GM20431 (cell line): ENCODE results near the gene FKBP4.

Source experiments
- in situ Hi-C: fragments of 300-500 bp; cut with MseI, MboI; formaldehyde crosslinking; loops from one replicate; pipeline ENCODE4 v1.15.0; 2020; ENCODE audit warnings: low sequenced_read_pairs; ENCODE audit not compliant: unreplicated experiment

The FKBP4 gene

DNA sequence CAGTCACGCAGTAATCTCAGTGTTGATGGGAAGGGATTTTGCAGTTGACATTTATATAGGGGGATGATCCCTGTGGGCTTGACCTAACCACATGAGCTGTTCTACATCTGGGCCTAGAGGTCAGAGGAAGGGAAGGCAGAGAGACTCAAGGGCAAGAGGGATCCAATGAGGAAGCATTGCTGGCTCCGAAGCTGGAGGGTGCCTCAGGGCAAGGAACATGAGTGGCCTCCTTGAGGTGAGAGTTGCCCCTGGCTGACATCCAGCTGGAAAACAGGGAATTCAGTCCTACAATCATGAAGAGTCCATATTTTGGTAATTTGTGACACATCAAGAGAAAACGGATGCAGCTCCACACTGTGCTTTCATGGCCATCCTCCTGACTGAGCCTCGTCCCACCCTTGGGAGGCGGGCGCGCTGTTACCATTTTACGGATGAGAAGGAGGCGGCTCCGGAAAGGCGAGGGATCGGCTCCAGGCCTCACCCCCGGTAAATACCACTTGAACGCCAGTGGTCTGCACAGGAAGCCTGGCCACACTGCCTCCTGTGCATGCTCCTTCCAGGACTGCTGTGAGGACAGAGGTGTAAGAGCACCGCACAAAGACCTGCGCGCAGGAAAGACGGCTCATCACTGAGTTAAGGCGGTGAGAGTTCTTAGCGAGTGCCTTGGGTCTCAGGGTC lies 18.5 kb upstream of the FKBP4 start:
- in situ Hi-C loops: no loop called here

DNA sequence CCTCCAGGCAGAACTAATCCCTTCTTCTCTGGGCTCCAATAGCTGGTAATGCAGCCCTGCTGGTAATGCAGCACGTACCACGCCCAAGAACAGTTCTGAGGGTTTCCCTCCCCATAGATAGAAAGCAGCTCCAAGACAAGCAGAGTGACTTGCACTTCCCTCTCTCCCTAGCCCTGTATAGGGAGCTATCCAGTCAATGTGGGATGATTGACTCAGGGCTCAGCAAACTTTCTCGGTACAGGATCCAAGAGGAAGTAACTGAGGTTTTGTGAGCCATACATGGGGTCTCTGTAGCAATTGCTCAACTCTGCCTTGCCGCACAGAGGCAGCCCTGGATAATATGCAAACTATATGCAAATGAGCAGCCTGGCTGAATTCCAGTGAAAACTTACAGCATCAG lies 15.5 kb upstream of the FKBP4 start:
- in situ Hi-C loops: no loop called here

DNA sequence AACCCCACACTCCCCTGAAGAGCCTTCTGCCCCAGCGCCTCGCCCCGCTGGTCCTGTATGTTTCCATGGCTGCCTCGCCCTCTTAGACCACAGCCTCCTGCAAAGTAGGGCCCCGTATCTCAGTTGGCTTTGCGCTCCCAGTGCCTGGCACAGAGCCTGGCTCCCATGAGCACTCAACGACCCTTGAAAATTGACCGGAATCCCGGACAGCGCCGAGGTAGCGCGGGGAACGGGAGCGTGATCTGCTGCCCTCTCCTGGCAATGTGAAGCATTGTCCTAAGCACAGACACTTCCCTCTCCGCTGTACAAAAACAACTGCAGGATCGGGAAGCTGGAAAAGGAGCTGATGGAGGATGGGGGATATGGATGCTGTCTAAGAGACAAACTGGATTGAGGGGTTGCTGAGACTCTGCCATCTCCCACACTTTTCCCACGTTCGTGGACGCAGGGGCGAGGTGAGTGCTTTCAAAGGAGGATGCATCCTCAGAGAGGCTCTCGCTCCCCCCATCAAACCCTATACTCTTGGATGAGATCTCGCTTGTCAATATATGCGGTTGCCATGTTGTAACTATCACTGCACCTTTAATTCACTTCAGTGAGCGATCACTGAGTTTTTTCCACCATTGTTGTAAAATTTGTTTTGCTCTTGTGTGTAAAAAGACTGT lies 10.7 kb upstream of the FKBP4 start:
- in situ Hi-C loops: no loop called here

DNA sequence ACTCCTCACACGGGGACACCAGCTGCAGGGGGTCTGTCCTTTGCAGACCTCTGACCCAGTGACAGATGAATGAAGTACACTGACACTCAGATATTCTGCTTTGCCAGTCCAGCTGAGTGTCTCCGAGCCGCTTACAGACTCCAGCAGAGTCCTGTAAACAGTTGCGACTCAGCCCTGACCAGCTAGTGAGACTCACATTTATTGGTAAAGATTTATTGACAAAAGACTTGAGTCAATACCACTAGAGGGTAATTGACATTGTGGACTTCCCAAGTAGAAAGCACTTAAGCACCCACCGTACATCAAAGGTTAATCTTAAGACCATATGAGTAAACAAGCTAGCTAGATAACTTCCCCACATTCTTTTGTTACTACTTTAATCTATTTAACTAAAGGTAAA lies 9.8 kb upstream of the FKBP4 start:
- in situ Hi-C loops: no loop called here

DNA sequence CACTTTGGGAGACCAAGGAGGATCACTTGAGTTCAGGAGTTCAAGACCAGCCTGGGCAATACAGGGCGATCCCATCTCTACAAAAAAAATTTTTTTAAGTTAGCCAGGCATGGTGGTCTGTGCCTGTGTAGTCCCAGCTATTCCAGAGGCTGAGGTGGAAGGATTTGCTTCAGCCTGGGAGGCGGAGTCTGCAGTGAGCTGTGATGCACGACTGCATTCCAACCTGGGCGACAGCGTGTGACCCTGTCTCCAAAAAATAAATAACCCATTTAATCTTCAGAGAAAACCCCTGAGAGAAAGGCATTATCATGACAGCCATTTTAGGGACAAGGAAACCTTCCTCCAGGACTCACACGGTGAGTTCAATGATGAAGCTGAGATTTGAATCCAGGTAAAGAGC lies 3.7 kb upstream of the FKBP4 start:
- in situ Hi-C loops: no loop called here

DNA sequence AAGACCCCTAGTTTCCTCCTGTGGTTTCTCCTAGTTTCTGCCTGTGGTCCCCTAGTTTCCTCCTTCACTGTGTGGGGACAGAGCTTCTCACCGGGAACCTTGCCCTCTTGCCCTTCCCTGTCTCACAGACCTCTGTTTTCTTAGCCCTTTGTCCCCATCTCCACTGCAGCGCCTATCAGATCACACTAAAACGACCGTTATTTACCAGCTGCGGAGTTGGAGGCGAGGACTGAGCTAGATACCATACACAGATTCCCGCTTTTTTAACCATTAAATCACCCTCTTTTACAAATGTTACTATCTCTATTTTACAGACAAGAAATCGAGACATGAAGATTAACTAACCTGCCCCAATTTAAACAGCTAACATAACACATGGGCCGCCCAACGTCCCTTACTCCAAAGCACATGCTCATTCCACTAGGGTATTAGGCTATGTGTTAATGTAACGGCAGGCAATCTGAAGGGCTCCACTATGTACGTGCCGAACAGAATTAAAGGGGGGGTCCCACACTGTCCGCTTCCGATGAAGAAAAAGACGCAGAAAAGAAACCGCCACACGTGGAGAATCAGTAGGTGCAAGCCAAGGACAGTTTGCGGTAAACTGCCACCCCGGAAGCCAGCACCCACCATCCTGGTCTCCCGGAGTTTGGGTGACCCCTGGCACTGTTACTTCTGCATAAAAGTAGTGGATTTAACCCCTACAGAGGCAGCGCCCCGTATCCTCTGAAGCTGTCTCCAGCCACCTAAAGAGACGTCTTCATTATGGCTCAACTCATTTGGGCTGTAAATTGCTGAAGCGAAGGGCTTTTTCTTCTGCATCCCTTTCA lies 1.9 kb upstream of the FKBP4 start:
- in situ Hi-C loops: no loop called here

DNA sequence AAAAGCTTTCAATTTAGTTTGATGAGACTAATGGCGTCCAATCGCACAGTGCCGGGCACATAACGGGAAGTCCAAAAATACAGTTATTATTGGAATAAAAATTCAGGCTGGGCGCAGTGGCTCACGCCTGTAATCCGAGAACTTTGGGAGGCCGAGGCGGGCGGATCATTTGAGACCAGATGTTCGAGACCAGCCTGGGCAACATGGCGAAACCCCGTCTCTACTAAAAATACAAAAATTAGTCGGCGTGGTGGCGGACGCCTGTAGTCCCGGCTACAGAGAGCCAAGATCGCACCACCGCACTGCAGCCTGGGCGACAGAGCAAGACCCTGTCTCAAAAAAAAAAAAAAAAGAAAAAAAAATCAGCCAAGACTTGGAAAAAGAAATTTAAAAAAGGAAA lies 1.2 kb upstream of the FKBP4 start:
- in situ Hi-C loops: no loop called here

DNA sequence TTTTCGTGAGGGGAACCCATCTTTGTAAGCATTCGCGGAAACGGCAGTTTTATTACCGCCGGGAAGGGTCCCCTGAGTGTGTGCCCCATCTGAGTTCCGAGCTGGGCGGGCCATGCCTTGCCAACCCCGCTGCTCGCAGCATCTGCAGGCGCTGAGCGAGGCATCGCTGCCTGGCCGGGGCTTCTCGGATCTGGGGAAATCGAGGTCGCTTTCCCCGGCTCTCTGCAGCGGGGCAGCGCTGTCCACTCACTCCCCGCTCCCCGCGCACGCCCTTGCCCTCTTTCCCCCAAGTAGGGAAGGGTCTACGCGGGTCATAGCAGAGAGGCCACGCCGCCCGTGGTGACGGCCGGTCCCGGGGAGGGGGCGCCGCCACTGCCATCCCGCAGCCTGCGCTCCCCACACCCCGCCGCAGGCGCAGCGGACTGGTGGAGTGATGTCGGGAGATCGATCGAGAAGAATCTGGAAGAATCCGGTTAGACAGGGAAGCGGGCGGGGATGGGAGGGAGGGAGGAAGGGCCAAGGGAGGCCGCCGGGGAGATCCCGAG lies 507 bp upstream of the FKBP4 start:
- in situ Hi-C loops: no loop called here

DNA sequence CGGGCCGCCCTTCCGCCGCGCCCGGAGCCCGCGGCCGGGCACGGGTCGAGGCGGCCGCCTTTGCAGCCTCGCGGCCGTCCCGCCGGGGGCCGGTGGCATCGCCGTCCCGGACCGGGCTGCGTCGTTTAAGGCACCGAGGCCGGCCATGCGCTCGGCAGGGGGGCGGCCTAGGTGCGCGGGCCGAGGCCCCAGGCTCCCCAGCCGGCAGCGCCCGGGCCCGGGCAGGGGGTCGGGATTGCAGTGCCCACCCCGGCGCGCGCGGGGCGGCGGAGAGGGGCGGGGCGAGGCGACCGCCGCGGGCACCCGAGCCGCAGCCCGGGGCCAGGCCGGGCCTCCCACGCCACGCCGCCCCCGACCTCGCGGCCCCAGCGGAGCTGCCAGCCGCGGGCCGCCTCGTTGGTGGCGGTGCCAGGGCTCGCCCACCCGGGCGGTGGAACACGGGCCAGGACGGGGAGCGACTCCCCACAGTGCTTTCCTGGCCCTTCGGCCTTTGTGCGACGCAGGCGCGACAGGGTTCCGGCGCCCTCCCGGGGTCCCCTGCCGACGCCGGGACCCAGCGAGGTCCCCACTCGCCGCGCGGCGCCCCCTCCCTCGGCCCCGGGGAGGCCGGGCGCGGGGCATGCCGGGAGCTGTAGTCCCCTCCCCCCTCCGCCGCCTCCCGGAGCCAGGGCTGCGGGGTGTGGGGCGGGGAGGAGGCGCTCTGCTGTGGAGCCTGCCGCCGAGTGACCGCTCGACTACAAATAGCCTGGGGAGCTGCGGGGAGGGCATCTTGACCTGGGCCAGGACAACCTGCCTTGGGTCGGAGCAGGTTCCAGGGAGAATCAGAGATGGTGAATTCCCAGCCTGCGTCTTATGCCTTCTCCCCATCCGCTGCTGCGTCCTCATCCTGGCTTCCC lies 769 bp downstream of the FKBP4 start:
- in situ Hi-C loops: no loop called here

DNA sequence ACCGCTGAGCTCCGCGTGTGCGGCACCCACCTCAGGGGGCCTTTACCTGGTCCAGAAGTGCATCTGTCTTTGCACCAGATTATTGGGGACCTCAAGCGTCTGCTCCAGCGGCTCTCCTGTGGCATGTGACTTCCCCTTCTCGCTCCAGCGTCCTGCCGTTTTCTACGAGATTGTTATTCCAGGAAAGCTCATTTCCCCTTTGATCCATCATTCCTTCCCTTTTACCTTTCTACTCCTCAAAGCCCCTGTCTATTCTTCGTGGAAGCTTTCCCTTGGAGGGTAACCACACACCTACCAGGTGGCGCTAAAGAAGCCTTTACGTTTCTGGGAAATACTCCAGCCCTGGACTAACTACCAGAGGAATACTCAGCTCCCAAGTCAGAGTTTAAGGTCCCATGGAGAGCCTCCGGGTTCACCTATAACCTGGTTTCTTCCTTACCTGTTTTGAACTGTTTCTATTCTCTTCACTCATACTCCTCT lies 1.5 kb downstream of the FKBP4 start:
- in situ Hi-C loops: no loop called here

DNA sequence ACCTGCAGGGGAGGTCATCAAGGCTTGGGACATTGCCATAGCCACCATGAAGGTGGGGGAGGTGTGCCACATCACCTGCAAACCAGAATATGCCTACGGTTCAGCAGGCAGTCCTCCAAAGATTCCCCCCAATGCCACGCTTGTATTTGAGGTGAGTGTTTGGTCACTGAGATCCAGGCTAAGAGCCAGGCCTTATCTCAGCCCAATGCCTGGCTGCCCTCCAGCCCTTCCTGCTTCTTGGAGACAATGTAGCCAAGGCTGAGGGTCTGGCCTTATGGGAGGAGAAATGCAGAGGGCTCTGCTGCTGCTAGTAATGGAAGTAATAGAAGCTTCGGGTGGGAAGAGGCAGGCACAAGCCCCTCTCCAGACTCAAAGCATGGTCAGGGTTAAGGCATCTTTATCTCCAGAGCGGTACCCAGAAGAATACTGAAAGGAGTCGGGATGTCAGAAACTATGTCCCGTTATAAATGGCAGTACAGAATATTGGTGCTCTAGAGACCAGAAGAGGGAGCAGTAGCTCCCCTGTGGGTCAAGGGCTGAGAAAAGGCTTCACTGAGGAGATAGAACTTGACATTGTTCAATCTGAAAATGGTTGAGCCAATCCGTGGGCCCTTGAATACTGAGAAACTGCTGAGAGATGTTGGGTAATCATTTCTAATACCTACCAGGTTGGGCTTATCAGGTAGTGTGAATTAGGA lies 3.1 kb downstream of the FKBP4 start:
- in situ Hi-C loops: no loop called here

DNA sequence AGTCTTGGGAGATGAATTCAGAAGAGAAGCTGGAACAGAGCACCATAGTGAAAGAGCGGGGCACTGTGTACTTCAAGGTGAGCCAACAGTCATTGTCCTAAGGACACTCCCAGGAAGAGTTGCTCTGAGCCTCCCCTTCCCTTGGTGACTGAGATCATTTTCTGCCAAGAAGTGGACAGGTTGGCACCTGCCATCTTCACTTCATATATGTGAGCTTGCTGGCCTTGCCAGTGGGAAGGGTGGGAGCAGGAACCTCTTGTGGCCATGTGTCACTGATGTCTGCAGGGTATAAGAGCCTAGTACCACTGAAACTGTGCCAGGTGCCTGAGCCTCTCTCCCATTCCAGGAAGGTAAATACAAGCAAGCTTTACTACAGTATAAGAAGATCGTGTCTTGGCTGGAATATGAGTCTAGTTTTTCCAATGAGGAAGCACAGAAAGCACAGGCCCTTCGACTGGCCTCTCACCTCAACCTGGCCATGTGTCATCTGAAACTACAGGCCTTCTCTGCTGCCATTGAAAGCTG lies 5.3 kb downstream of the FKBP4 start:
- in situ Hi-C loops: no loop called here

DNA sequence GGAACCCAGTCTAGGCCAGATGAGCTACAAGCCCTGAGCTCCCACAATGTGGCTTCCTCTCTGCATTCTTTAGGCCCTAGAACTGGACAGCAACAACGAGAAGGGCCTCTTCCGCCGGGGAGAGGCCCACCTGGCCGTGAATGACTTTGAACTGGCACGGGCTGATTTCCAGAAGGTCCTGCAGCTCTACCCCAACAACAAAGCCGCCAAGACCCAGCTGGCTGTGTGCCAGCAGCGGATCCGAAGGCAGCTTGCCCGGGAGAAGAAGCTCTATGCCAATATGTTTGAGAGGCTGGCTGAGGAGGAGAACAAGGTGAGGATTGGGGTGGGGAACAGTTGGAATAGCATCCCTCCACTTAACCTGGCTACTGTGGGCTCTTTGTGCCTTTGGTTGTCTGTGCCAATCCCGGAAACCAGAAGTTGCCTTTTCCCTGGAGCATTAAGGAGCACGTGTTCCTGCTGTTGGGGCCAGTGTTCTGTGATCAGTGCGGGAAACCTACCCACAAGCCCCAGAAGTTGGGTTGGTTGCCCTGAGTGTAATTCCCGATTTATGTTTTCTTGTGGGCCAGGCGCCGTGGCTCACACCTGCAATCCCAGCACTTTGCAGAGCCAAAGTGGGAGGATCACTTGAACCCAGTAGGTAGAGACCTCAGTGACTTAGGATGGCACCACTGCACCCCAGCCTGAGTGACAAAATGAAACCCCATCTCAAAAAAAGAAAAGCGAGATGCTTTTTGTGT lies 6.4 kb downstream of the FKBP4 start:
- in situ Hi-C loops: no loop called here

DNA sequence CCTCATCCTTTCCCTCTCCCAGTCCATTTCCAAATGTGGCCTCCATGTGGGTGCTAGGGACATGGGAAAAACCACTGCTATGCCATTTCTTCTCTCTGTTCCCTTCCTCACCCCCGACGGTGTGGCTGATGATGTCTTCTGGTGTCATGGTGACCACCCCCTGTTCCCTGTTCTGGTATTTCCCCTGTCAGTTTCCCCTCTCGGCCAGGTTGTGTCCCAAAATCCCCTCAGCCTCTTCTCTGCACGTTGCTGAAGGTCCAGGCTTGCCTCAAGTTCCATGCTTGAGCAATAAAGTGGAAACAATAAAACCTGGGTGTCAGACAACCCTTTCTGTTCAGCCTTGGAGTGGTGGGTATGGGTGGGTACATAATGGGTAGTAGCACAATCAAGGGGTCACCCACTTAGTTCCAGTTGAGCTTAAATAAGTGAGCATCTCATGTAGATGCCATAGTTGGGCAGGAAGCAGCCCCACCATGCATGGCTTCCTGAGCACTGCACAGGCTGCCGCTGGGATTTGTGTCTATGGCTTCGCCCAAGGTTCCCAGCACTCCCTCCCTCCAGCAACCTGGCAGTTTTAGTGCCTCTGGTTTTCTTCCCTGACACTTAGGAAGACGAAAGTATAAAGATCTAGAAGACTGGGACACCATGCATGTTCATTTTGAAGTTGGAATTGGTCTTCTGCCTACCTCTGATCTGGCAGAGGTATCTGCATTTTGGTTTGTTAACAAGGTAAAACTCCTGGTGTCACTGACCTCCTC lies 9.0 kb downstream of the FKBP4 start:
- in situ Hi-C loops: no loop called here

DNA sequence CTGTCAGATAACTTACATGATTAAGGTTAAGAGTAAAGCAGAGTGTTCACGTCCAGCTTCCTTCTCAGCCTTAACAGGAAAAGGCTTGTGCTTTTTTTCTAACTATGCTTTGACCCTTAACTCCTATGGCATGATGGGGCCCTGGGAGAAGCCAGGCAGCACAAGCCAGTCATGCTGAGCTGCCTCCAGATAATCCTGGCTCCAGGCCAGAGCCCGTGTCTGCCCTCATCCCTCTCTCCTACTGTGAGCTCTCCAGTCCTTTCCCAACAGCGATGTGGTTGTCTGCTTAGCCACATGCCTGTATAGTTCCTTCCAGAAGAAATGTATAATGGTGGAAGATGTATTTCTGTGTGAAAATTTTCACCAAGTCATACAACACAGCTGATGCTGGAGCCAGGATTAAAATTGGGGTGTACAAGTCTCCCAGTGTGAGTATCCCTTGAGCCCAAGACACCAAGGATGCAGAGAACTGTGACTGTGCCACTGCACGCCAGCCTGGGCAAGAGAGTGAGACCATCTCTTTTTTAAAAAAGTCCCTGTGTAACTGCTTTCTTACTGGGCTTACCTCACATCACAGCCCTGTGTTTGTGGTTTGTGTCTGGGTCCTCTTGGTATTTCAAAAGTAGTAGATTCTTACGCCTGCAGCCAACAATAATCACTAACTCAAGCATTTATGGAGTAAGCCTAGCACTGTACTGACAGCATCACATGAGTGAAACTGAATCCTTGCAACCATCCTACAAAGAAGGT lies 9.8 kb downstream of the FKBP4 start:
- in situ Hi-C loops: no loop called here

DNA sequence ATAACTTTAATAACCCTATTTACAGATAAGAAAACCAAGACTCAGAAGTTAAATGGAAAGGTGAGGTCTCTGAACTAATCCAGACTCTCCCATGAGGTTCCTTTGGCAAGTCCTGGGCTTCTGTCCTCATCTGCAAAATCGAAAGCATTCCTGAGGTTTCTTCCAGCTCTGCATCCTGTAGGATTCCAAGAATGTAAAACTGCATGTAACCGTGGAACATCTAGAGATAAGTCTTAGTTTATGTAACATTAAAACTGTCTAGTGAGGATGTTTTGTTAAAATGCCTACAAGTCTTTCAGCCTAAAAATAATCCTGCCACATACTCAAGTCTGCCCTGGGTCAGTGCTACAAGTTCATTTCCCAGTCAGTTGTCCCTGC lies 10.4 kb downstream of the FKBP4 start:
- in situ Hi-C loops: no loop called here

DNA sequence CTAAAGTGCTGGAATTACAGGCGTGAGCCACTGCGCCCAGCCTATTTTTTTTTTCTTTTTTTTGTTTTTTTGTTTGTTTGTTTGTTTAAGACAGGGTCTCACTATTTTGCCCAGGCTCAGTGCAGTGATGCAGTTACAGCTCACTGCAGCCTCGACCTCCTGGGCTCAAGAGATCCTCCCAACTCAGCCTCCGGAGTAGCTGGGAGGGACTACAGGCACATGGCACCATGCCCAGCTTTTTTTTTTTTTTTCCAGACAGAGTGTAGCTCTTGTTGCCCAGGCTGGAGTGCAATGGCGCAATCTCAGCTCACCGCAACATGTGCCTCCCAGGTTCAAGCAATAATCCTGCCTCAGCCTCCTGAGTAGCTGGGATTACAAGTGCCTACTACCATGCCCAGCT lies 11.9 kb downstream of the FKBP4 start:
- in situ Hi-C loops: no loop called here
